Activated T-cell treated with anti-CD3 and anti-CD28 coated beads, Interleukin-2, amount 50 U/mL, for 48 hours (primary cell): ENCODE data around the gene TSPAN3.

Source experiments
- DNase-seq, 2 experiments: peaks; one replicate each; pipeline ENCODE4 v3.0.0-alpha.2; 2020

TSPAN3 gene

DNA sequence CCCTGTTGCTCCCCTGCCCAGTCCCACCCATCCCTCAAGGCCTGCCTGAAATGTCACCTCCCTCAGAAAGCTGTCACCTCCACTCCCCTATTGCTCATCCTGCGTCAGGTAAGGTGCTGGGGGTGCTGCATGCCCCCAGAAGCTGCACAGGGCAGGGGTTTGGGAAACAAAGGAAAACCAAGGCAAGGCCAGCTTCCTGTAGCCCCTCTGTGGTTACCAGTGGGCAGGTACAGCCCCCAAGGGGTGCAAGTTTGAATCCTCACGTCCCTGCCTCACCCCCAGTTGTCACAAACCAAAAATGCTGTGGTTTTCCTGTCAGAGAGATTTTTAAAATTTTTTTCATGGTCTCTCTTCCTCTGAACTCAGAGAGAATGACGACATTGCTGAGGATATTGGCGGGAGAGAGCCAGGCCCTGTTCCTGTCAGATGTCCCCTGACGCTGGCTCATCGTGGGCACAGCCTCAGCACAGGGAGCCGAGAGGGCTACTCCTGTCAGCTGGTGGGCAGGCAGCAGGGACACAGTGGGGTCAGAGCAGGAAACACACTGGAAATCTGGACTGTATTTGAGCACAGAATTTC lies 49.0 kb downstream of the TSPAN3 start:
- DNase-seq: peak; percentile 75 to 79

DNA sequence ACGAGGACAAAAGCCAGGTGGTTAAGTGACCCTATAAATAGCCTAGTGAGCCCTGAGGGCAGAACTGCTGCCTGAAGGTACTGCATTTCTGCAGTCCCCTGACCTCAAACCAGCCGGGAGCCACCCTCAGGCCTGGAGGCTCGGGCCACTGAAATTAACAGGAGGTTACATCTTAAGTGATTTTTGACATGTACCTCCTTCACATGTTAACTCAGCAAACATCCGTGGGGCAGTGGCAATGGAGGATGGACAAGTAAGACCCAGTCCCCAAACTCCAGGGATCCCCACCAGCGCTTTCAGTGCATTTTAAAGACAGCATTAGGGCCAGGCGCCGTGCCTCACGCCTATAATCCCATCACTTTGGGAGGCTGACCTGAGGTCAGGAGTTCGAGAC lies 49.8 kb downstream of the TSPAN3 start:
- DNase-seq: no peak

DNA sequence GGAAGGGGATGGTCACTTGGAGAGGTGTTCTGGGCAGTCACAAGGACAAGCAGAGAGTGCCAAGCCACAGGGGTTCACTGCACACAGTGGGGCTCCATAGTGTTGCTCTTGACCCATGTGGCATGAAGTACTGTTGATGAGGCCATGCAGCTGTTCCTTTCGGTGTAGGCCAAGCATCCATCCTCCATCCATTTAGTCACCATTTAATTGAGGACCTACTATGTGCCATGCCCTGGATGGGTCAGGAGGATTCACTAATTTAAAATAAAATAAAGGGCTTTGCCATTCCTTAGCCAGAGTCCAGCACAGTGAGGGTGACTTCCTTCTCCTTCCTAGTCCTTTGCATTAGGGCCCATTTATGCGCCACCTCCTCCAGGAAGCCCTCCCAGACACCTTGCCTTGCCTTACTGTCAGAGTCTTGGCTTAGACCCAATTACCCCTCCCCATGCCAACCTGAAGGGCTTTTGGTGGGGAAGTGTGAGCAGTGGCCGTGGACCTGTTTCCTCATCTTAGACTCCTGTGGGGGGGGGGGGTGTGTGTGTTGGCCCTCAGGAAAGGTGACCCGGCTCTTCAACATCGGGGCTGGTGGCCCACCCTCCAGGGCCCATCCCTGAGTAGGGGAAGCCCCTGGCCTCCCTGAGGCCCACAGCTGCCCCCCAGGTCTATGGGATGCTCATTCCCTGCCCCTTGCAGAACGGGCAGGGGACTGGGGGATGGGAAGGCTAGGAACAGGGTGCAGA lies 50.4 kb downstream of the TSPAN3 start:
- DNase-seq: no peak

DNA sequence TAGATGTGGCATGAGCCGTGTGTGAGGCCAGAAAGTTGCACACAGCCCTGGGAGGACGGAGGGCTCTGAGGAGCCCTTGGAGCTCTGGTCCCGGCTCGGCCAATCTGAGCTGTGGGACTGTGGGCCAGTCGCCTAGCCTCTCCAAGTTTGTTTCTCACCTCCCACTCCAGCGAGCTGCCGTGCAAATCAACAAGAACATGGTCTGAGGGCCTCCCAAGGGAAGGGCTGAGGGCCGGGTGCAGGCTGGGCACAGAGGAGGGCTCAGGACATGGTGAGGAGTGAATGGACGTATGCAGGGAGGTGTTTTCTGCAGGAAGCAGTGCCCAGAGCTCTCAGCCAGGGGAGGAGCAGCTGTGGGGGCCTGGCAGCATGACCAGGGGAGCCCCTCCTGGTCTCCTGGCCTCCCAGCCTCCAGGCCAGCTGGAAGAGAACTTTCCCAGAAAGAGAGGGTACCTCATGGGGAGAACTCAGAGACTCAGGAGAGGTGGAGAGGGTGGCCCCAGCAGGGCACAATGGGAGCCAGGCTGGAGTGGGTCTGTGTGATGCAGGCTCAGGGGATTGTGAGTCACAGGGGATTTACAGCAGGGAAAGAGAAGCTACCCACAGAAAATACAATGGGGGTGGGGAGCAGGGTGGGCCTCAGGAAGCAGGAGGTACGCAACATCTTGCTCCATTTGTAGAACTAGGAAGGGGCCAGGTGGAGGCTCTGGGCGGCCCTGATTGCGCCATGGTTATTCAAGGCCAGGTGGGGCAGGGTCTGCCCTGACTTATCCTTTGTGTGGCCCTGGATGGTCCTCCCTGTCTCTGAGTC lies 51.2 kb downstream of the TSPAN3 start:
- peak; percentile 68 to 73 for DNase-seq

DNA sequence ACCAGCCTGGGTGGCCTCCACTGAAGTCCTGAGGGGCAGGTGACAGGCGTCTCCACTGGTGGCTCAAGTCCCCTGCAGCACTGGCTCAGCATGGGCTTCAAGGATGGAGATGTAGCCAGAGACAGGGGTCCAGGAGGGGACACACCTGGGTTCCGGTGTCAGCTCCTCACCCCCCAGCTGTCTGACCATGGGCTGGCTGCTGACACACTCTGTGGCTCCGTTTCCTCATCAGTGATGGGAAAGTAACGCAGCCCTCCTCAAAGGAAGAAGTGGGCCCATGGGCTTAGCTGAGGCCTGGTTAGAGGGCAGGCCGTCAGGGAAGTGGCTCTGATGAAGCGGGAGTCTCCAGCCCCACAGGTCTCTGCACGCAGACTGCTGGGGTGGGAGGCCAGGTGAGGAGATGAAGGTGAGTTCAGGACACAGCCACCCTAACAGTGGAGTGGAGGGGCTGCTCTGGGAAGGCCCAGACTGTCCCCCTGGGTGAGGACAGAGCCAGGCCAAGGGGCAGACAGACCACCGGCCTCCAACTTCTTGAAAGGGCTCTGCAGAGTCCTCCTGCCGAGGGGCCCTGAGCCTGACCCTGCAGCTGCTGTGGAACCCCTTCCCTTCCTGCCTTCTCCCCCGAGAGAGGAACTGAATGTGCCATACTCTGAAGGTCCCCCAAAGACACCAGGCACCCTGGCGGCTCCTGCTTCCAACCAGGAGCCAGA lies 52.0 kb downstream of the TSPAN3 start:
- DNase-seq: no peak

DNA sequence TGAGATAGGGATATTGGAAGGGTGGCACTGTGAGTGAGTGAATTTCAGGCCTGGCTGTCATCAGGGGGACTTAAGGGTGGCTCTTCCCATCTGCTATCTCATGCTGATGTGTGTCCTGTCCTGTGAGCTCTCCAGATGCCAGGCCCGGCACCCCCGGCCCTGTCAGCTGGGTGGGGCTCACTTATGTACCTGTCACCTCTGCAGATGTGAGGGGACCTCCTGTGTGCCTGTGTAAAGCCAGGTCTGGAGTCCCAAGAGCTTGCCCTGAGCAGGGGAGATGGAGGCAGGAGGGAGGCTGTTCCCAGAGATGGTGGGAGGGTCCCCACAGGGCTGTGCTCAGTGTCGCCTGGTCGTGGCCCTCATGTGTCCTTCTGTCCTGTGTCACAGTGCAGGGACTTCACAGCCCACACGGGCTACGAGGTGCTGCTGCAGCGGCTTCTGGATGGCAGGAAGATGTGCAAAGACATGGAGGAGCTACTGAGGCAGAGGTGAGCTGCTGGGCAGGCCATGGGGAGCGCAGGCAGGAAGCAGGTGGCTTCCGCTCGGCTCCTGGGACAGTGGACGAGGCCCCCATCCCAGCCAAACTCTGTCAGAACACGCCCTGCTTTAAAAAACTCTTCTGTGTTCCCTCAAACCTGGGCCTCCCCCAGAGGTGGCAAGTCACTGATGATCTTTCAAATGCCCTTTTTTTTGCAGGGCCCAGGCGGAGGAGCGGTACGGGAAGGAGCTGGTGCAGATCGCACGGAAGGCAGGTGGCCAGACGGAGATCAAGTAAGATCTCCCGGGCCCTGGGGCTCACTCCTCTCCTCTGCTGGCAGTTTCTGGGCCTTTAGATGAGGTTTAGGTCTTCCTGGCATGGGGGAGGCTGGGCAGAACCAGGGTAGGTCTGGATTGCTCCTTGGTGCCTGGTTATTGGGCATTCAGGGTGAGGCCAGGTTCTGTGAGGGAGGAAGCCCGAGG lies 52.9 kb downstream of the TSPAN3 start:
- DNase-seq: no peak

DNA sequence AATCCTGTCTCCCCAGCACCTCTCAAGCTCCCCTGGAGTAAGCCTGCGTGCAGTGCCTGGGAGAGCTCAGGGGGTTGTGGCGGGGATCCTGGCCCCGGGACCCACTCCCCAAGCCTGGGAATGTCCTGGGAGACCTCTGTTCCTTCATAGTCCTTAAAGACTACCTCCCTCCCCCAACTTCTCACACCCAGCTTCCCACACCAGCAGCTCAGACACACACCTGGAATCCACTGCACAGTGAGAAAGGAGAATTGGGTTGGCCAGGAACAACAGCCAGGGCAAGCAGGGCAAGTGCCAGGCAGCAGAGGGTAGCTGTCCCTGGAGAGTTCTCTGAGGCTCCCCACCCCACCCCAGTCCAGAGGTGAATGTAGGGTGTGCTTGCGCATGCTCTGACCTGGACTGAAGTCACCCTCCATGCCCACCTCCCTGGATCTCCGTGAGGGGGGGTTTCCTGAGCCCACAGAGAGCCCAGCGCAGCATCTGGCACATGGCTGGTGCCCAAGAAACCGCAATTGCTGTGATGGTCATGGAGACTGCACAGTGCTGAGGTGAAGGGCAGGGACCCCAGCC lies 53.7 kb downstream of the TSPAN3 start:
- no peak for DNase-seq

DNA sequence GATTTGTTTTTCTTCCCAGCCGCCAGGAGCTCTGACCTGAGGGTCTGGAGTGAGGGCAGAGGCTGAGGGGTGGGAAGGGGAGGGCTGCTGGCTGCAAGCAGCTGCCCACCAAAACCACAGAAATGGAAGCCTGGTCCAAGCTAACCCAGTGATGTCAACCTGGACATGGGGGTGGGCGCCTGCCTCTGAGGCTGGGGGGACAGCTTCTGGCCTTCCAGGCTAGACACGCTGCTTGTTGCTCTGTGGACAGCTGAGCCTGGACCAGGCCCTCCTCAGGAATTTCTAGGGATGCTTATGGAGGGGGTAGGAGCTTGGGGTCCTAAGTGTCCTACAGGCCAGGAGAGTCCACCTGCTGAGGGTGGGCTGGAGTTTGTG lies 54.6 kb downstream of the TSPAN3 start:
- no peak for DNase-seq

DNA sequence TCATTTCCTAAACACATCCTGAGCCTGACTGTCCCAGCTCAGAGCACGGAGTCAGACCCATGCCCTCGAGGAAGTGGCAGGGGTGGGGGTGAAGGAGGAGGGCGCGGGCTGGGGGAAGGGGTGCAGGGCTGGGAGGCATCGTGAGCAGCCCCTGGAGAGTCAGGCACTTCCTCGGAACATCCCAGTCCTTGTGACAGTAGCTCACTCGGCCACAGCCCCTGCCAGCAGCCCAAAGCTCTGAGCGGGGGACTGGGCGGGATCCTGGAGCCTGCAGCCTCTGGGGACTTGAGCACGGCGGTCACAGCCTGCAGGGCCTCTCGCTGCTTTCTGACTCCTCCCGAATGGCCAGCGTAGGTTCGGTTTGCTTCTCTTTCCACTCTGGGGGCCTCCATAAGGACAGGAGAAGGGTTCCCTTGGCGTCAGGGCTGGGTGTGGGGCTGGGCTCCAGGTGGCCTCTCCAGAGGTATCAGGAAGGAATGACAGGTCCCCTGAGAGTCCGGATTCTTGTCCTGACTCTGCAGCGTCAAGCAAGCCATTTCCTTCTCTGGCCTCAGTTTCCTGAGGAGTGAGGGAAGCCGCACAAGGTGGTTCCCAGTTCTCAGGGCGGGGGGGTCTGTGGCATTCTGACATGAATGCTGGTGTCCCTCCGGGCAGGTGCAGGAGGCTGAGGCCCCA lies 55.1 kb downstream of the TSPAN3 start:
- DNase-seq: no peak

DNA sequence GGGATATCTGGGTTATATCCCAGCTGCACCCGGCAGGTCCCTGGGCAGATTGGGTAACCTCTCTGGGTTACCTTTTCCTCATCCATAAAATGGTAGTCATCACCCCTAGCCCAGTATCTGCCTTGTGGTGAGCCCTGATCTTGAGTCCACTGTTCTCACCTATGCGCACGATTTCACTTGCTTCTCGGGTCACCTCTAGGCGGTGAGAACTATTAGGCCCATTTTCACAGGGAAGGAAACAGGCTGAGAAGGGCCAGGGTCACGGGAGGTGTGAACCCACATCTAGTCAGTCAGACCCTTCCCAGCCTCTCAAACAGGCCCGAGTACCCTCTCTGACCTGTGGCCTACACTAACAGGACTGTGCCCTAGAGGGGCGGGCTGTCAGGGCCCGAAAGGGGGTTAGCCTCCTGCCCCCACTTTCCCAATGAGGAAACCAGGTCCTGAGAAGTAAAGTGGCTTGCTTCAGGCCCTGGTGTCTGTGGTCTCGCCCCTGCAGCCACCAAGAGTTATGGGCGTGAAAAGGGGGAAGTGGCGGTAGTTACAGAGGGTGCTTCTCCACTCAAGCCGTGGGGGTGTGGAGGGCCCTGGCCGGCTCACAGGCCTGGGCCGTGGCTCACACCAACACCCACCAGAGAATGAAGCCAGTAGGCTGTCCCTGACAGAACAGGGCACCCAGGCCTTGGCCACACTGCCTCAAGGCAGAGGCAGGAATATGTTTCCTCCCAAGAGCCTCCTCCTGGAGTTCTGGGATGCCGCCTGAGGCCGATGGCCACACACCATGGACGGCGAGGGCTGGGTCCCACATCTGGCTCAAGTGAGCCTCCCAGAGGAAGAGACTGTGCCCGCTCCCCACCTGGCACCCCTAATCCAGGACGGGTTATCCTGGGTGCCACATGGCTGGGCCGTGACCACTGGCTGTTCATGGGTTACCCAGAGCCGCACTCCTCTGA lies 56.5 kb downstream of the TSPAN3 start:
- peak in 1 of 2 experiments; percentile 55 for DNase-seq

DNA sequence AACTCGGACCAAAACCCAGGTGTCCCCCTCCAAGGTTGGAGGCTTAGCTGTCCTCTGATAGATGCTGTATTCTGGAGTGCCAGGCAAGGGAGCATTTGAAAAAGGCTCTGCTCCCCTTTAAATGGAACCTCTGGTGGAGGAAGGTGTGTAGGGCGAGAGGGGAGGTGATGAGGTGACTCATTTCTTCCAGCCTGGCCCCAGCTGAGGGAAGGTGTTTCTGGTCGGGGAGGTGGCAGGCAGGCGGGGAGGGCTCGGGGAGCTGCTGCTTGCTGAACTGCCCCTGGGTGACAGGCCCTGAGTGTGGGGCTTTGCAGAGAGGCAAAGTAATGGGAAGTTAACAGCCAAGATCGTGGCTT lies 57.2 kb downstream of the TSPAN3 start:
- DNase-seq: peak; percentile 83 to 88

DNA sequence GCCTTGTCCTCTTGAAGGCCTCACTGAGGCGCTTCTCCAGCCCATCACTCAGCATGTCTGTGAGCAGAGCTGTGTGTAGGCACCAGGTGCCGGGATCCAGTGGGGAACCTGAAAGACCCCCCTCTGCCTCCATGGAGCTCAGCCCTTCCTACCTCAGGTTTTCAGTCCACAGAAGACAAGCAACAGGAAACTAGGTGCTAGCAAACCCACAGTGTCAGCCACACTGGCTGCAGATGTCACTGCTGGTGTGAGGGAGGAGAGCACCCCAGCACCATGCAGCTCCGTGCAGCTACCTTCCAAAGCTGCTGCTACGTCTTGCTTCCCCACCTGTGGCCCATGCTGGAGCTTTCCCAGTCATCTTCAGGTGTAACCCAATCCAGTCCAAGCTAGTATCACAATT lies 58.0 kb downstream of the TSPAN3 start:
- DNase-seq: peak in 1 of 2 experiments; percentile 58

DNA sequence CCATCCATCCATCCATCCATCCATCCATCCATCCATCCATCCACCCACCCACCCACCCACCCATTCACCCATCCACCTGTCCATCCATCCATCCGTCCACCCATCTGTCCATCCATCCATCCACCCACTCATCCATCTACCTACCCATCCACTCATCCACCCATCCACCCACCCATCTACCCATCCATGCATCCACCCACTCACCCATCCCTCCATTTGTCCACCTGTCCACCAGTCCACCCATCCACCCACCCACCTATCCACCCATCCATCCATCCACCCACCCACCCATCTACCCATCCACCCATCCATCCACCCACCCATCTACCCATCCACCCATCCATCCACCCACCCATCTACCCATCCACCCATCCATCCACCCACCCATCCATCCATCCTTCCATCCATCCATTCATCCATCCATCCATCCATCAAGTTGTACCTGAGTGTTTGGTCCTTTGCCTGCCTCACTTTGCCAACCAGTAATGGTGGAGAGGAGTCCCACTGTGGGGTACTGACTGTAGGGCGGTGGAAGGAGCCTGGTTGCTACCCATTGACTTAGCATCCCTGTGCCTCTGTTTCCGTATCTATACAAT lies 58.7 kb downstream of the TSPAN3 start:
- no peak for DNase-seq

DNA sequence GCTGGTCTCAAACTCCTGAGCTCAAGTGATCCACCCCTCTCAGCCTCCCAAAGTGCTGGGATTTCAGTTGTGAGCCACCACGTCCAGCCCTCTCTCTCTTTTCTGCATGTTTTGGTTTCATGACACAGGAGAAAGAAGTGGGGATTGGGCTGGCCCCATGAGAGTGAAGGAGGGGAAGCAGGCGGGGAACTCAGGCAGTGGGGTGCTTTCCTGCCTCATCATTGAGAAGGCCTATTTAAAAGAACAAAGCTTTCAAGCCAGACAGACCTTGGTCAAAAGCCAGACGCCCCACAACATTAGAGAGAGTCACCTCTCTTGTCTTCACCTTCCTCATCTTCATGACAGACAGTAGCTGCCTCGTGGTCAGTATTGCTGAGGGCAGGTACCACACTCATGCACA lies 60.1 kb downstream of the TSPAN3 start:
- DNase-seq: no peak

DNA sequence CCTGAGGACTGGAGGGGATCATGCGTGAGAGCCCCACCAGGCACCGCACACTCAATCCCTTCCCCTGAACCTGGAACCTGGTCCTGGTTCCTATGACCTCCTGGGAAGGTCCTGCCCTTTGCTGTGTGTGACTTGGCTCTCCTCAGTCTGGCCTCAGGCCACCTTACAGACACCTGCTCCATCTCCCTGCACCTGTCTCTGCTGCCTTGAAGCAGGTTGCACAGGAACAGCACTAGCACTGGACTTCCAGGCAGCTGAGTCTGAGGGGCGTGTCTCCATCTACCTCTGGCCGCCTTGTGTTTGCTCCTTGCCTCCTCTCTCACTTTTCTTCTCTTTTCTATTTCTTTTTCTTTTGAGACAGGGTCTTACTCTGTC lies 60.6 kb downstream of the TSPAN3 start:
- no peak for DNase-seq

DNA sequence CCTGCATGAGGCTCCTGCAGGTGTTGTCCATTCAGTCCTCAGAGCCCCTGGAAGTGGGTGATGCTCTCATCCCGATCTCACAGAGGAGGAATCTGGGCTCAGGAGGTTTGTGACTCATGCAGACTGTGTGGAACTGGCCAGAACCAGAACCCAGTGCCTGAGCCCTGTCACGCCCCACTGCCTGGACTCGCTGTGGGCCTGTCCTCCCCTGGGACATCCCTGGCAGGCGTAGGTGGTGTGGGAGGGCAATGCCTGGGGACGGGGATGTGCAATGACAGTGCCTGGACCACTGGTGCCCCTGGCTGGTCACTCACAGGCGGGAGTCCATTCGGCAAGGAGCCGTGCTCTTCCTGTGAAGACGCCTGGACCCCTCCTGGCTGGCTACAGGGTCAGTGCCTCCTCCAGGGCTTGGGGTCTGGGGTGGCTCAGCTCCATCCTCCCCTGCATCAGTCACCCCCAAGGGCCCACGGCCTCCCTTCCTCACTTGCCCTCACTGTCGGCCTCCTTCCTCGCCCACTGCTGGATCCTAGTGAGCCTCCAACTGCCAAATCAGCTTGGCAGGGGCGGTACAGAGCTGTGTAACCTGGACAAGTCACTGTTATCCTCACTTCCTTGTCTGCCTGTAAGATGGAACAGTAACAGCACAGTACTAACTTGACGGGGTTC lies 61.1 kb downstream of the TSPAN3 start:
- DNase-seq: no peak

DNA sequence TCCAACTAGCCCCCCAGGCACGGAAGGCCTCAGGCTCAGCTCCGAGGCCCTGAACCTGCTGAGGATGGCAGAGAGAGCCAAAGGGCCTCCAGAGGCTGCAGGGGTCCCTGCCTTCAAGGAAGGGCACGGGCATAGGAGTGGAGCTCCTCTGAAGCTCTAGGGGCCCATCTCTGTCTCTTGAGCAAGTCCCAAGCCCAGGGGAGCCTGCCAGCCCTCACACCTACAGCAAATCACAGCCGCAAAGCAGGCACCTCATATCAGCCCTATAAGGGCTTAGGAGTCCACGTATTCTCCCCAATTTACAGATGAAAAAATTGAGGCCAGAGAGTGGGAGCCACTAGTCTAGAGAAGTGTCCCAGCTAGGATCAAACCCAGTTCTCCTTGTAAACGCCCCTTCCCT lies 61.7 kb downstream of the TSPAN3 start:
- DNase-seq: no peak

DNA sequence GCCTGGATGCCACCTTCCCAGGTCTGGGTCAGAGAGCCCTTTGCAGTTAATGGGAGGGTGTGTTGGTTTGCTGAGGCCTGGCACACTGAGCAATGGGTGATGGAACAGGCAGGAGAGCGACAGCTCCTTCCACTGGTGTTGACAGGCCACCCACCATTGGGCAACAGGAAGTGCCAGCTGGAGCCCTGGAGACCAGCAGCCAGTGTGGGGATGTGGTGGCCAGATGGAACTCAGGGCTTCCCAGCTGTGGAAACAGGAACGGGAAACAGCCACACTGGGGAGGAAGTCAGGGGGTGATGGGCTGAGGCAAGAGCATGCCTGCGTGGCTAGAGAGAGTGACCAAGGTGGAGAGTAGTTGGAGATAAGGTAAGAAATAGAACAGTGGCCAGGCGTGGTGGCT lies 66.7 kb downstream of the TSPAN3 start:
- DNase-seq: peak in 1 of 2 experiments; percentile 30
